Progenitor cell of endocrine pancreas (in vitro differentiated cells): Measurements from ENCODE around the gene PAX5. TPM values are rescaled to one million over a fixed set of nuclear protein-coding genes. Genes with fewer than 3 reads are reported as not detected.

Experiments
- DNase-seq: peaks from one replicate; pipeline ENCODE4 v3.0.0; 2021; ENCODE audit warnings: low spot score; ENCODE audit not compliant: unreplicated experiment
- H3K27ac Mint-ChIP-seq: 2 replicates; pipeline ENCODE4 v1.8.0; 2021; ENCODE audit warnings: mild to moderate bottlenecking, moderate library complexity, mixed read lengths
- H3K27me3 Mint-ChIP-seq: 2 replicates; pipeline ENCODE4 v1.8.0; 2021; ENCODE audit warnings: mixed read lengths
- H3K36me3 Mint-ChIP-seq: 2 replicates; pipeline ENCODE4 v1.8.0; 2022; ENCODE audit warnings: mixed read lengths; ENCODE audit not compliant: insufficient read depth
- H3K4me1 Mint-ChIP-seq: 2 replicates; pipeline ENCODE4 v1.8.0; 2021; ENCODE audit warnings: low read depth, mixed read lengths
- H3K4me3 Mint-ChIP-seq: 2 replicates; pipeline ENCODE4 v1.8.0; 2021; ENCODE audit warnings: low read depth, mild to moderate bottlenecking, moderate library complexity, mixed read lengths
- H3K9me3 Mint-ChIP-seq: 2 replicates; pipeline ENCODE4 v1.8.0; 2021; ENCODE audit warnings: low read depth, mixed read lengths
- total RNA-seq: library from RNA; stranded (reverse); gene quantifications from 2 replicates; pipeline ENCODE4 v1.2.1, GENCODE V29; 2021
- TF ChIP-seq, protein P1 (sequence below): fragments of 200-600 bp; sonication (generic); IDR thresholded peaks from one replicate; pipeline ENCODE4 v1.5.0; 2021; ENCODE audit warnings: antibody characterized with exemption, mild to moderate bottlenecking; ENCODE audit not compliant: unreplicated experiment

PAX5 gene
- total RNA-seq, 1 donor from 2014 or later = not detected

DNA sequence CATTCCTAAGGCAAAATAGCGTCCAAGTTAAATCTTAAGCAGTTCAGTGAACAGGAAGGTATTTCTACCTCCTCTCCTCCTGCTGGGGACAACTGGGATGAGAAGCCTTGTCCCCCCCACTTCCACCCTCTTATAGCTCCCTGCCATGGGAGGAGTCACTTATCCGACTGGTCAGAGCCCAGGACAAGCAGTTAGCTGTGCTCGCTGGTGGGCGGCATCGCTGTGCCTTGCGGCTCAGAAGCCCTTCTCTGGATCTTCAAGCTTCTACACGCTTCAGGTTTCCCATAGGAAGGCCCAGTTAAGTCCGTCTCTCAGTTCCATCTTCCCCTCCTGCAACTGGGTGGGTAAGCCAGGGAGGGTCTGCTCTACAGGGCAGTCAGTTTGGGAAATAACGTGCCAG, 77.2 kb downstream of the PAX5 start:
- TF ChIP-seq, protein P1, sequence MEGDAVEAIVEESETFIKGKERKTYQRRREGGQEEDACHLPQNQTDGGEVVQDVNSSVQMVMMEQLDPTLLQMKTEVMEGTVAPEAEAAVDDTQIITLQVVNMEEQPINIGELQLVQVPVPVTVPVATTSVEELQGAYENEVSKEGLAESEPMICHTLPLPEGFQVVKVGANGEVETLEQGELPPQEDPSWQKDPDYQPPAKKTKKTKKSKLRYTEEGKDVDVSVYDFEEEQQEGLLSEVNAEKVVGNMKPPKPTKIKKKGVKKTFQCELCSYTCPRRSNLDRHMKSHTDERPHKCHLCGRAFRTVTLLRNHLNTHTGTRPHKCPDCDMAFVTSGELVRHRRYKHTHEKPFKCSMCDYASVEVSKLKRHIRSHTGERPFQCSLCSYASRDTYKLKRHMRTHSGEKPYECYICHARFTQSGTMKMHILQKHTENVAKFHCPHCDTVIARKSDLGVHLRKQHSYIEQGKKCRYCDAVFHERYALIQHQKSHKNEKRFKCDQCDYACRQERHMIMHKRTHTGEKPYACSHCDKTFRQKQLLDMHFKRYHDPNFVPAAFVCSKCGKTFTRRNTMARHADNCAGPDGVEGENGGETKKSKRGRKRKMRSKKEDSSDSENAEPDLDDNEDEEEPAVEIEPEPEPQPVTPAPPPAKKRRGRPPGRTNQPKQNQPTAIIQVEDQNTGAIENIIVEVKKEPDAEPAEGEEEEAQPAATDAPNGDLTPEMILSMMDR = no peak
- no peak overlapping the region for H3K27ac Mint-ChIP-seq
- H3K36me3 Mint-ChIP-seq = no peaks in the 10 kb centered on the region
- peaks cover 85% of the 10 kb centered on the region for H3K27me3 Mint-ChIP-seq
- H3K9me3 Mint-ChIP-seq = peaks cover 11% of the 10 kb centered on the region
- peaks cover 8% of the 10 kb centered on the region for H3K4me1 Mint-ChIP-seq
- DNase-seq = no peak
- H3K4me3 Mint-ChIP-seq = no peak overlapping the region

DNA sequence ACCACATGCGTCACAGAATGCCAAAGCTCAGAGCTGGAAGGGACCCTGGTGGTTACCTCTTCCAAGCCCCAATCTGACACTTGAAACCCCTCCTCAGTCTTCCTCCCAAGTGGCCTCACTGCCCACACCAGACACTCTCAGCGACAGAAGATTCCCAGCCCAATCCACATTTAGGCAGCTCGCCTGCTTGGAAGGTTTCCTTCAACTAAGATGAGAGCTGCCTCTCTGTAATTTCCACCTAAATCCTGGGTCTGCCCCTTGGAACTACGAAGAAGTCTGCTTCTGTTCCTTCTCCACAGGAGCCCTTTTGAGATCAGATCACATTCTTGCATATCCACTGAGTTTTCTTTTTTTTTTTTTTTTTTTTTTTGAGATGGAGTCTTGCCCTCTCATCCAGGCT, 83.7 kb downstream of the PAX5 start:
- no peaks in the 10 kb centered on the region for H3K36me3 Mint-ChIP-seq
- DNase-seq = no peak
- H3K9me3 Mint-ChIP-seq = peaks cover 11% of the 10 kb centered on the region
- H3K27ac Mint-ChIP-seq = no peak overlapping the region
- H3K4me3 Mint-ChIP-seq = no peak overlapping the region
- peaks cover 68% of the 10 kb centered on the region for H3K27me3 Mint-ChIP-seq
- TF ChIP-seq, protein P1 = no peak
- H3K4me1 Mint-ChIP-seq = no peaks in the 10 kb centered on the region

DNA sequence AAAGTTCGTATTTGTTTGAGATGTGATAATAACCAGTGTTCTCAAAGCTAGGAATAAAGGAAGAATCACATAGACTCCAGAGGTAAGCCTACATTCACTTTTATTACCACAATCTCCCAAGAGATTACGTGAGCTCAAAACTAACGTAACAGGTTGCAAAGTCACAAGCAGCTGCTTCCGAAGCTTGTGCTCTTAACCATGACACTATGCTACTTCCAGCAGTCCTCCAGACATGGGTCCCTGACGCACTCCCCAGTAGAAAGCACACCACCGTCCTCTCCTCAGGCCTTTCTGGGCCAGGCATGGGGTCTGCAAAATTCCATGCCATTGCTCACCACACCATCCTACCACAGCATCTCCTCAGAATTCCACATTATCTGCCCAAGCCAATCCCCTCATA, 84.6 kb downstream of the PAX5 start:
- Mint-ChIP-seq H3K4me1 (no peaks in the 10 kb centered on the region), H3K36me3 (no peaks in the 10 kb centered on the region), H3K27ac (no peak overlapping the region), H3K4me3 (no peak overlapping the region), H3K27me3 (peaks cover 64% of the 10 kb centered on the region), H3K9me3 (peaks cover 4% of the 10 kb centered on the region)
- DNase-seq = no peak
- TF ChIP-seq, protein P1 = no peak

DNA sequence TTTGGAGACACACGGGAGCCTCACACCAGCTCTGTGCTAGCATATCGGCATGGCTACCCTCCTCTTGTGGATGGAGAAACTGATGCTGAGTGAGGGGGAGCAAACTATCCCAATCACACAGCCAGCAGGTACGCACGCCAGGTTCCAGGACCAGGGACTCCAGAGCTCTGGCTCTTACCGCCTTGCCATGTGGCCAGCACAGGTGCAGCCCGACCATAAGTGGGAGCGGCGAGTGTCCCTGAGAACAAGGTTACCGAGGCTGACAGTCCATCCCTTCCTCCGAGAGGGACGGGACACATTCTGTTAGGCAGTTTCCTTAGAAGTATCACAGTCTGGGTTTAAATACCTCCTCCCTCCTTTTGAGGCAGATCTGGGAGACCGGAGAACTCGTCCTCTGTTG, 86.0 kb downstream of the PAX5 start:
- Mint-ChIP-seq H3K9me3 (no peaks in the 10 kb centered on the region), H3K27ac (no peak overlapping the region), H3K36me3 (no peaks in the 10 kb centered on the region), H3K4me1 (no peaks in the 10 kb centered on the region), H3K27me3 (peaks cover 56% of the 10 kb centered on the region), H3K4me3 (no peak overlapping the region)
- no peak for DNase-seq
- TF ChIP-seq, protein P1 = no peak

DNA sequence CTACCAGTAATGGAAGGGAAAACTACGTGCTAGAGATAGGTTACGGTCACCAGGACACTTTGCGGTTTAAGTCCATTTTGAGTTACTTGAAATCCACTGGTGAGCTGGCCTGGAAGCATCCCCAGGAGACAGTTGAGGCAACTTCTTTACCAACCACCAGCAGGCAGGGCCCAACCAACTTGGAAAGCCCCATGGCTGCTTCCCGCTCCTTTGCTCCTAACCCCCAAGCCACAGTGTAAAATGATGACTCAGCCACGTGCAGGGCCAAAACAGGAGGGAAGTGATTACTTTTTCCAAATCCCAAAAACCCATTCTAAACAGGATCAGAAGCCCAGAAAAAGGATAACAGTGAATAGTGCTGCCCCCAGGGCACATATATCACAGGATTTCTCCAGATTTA, 87.4 kb downstream of the PAX5 start:
- no peak for DNase-seq
- Mint-ChIP-seq H3K36me3 (no peaks in the 10 kb centered on the region), H3K9me3 (no peaks in the 10 kb centered on the region), H3K27ac (no peak overlapping the region), H3K4me1 (no peaks in the 10 kb centered on the region), H3K27me3 (peaks cover 49% of the 10 kb centered on the region), H3K4me3 (no peak overlapping the region)
- TF ChIP-seq, protein P1 = no peak
